G401 (cell line): ENCODE data around the gene KRT75. TPM values are rescaled to one million over a fixed set of nuclear protein-coding genes. Genes with fewer than 3 reads are reported as not detected.

Experiments used
- DNase-seq: peaks from one replicate; pipeline ENCODE4 v3.0.0-alpha.2; 2015; ENCODE audit warnings: low spot score
- in situ Hi-C: cut with HindIII; loops from 2 replicates; pipeline ENCODE4 v1.10.0; 2016; ENCODE audit warnings: low sequenced_read_pairs, mixed read lengths
- total RNA-seq: library from RNA; depleted of rRNA; stranded (reverse); fragments of >200 nt; shearing (Covaris generic); gene quantifications from 2 replicates; pipeline ENCODE4 v1.2.3, GENCODE V29; 2014

The KRT75 gene
- total RNA-seq, 1 experiment from 2014 or later = 0.20 TPM

GRCh38 chr12:52399756-52400155 is 34.4 kb downstream of the KRT75 start:
- no peak for DNase-seq
- in situ Hi-C loops = no loop called here

GRCh38 chr12:52398176-52398575 is 36.0 kb downstream of the KRT75 start:
- in situ Hi-C loops = no loop called here
- no peak for DNase-seq

DNA sequence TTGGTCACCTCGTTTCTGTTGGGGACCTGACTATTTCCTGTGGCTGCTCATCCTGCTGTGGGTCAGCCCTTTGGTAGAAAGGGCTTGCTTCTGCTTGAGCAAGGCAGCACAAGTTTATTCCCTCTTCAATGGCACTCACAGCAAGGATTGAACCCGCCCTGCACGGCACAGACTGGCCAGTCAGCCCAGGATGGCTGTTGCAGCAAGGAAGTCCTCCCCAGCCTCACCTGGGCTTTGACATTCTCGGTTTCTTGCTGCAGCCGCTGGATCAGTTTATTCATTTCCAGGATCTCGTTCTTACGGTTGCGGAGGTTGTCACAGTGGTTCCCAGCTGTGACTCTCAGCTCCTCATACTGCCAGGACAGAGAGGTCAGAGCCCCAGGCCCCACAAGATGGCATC is 37.5 kb downstream of the KRT75 start:
- in situ Hi-C loops = no loop called here
- no peak for DNase-seq

DNA sequence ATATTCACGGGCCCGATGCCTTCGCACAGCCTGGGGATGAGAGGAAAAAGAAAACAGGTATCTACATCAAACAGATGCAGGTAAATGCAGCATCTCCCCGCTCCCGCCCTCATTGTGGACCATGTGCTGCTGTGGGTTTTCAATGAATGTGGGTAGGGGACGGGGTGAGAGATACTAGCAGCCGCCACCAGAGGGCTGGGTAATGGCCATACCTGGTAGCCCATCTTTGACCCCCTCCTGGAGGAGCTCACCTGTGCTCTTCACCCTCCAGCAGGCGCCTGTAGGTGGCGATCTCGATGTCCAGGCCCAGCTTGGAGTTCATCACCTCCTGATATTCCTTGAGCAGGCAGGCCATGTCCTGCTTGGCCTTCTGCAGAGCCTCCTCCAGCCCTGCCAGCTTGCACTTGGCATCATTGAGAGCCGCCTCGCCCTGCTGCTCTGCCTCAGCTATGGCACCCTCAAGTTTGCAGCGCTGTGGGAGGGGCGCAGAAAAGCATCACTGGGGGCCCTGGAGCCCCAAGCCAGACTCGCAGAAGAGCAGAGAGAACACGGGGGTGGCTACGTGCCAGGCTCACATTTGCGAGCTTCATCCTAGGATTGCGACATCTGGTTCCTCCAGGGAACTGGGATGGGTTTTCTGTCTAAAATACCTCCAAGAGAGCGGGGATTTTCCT is 38.3 kb downstream of the KRT75 start:
- DNase-seq = no peak
- in situ Hi-C loops = no loop called here

GRCh38 chr12:52394836-52395405 is 39.2 kb downstream of the KRT75 start:
- DNase-seq = no peak
- in situ Hi-C loops = no loop called here

DNA sequence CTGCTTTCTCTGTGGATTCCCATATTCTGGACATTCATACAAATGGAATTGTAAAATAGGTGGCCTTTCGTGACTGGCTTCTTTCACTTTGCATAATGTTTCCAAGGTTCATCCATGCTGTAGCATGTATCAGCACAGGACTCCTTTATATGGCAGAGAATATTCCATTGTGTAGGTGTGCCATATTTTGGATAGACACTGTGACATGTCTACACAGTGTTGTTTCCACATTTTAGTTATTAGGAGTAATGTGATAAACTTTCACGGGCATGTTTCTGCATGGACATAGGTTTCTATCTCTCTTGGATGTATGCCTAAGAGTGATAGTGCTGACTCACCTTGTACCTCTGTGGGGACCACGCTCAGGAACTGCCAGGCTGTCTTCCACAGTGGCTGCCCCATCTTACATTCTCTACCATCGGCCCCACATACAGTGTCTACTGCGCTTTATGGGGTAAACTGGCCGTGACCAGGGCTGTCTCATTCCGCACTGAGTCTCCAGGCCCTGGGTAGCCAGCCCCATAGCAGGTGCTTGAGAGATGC is 41.6 kb downstream of the KRT75 start:
- in situ Hi-C loops = no loop called here

DNA sequence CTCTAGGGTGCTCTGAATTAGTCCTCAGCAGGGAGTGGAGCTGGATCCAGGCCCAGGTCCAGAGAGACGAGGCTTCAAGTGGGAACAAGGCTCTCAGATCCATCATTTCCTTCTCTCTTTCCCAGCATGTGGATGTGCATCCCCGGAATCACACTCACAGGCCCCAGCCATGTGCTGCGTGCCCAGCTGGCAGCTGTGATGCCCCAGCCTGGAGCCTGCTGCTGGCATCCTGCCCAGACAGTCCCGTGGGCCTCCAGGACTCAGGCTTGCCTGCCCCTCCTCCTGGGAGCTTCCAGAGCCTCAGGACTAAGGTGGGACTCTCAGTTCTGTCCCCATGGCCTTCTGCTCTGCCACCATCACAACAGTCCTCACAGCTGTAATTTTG is 42.6 kb downstream of the KRT75 start:
- in situ Hi-C loops = no loop called here
- no peak for DNase-seq

More for the DNA sequence above, 41.6 kb downstream of the KRT75 start:
- DNase-seq = no peak

DNA sequence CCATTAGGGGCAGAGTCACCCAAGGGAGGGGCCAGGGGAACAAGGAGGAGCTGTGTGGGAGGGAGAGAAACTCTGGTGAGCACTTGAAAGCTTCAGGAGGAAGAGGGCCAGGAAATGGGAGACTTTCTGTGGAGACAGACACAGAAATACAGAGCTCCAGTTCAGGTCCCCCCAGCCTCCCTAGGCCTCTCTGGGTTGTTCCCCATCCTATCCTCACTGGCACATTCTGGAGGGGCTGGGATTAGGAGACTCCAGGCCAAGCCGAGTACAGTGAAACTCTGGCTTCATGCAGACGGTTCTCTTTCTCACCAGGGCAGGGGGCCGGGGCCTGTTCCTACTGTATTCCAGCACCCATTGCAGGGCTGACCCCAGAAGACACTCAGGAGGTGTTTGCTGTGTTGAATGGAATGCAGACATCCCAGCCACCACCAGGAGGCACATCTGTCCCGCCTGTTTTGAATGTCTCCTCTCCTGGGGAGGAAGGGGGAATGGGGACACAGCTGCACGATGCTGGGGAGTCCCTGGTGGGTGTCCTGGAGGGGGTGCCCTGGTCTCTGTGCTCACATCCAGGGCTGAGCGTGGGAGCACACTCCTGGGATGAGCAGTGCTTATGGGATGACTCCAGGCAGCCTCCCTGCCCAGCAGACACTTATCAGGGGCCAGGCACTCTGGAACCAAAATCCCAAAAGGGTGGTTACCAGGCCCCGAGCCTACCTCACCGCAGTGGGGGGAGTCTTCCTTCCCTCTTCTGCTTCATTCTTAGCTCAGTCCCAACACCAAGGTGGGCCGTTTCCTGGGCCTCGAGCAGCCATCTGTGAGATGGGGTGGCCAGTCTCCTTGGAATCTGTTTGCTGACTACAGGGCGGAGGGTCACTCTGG is 43.2 kb downstream of the KRT75 start:
- in situ Hi-C loops = no loop called here
- no peak for DNase-seq

DNA sequence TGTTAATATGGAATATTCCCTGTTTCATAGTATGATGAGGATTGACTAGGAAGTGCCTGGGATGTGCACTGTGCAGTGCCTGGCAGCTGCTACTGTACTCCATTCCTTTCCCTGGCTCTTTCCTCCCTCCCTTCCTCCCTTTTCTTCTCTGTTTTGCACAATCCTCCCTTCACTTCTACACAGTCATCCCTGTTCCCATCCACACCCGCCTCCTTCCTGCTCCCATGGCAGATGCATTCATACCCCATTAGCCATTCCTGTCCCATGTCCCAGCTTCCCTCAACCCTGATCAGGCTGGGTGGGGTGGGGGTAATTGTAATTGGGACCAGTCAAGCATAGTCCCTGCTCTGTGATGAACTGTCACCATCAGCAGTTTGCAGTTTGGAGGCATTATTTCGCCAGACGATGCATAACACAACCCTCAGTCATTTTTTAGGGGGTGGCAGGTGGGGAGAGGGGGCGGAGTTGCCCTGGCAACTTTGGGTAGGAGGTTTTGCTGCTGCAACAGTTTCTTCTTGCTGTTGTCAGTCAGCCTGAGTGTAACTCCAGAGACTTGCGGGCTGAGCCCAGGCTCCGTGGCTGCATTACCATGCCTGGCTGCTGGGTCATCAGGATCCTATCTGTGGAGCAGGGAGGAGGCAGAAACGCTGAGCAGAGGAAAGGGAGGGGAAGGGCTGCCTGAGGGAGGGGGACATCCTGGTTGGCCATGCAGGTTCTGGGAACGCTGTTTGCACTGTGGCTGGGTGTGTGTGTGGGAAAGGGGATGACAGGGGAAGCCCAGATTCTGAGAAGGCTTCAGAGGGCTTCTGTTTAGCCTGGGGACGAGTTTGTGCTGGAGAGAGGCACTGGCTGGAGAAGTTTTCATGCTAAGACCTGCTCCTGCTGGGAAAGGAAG is 44.6 kb downstream of the KRT75 start:
- in situ Hi-C loops = no loop called here
- DNase-seq = no peak

- in situ Hi-C loops = no loop called here
- no peak for DNase-seq
These were observed 46.3 kb downstream of the KRT75 start for GRCh38 chr12:52387859-52388258.

- in situ Hi-C loops = no loop called here
- no peak for DNase-seq
These were observed 48.9 kb downstream of the KRT75 start, which contains the start of gene KRT84 for GRCh38 chr12:52385226-52385702. KRT84 (minus strand) TSS chr12:52385652; CDS start chr12:52385585, 67 bp downstream.

DNA sequence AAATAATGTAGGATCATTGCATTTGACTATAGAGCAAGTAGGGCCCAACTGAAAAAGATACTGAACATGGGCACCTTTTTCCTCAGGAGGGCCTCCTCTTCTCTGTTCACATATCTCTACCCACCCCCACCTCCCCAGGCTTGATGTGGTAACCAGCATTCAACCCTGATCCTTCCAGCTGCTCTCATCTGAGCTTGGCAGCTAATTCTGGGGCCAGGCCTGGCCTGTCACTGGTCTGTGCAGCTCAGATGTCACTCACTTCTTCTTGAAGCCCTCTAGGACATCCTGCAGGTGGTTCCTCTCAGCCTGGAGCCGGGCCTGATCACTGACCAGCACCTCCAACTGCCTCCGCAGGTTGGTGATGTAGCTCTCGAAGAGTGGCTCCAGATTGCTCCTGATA is 50.8 kb downstream of the KRT75 start:
- in situ Hi-C loops = no loop called here
- no peak for DNase-seq

- no peak for DNase-seq
- in situ Hi-C loops = no loop called here
These were observed 51.3 kb downstream of the KRT75 start for GRCh38 chr12:52382854-52383253.

- in situ Hi-C loops = no loop called here
These were observed 53.0 kb downstream of the KRT75 start for GRCh38 chr12:52381206-52381605.

DNA sequence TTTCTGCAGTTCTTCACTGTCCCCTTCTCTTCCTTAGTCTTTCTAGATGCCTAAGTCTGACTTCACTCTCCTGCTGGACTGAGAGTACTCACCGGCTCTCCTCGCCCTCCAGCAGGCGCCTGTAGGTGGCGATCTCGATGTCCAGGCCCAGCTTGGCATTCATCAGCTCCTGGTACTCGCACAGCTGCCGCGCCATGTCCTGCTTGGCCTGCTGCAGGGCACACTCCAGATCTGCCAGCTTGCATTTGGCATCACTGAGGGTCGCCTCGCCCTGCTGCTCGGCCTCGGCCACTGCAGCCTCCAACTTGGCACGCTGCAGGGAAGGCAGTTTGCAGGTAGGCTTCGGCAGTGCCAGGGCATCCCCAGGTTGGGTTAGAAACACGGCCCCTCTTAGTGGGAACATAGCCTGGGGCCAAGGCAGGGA is 53.9 kb downstream of the KRT75 start:
- DNase-seq = peak; percentile 43
- in situ Hi-C loops = no loop called here

More at GRCh38 chr12:52381206-52381605, 53.0 kb downstream of the KRT75 start:
- no peak for DNase-seq

DNA sequence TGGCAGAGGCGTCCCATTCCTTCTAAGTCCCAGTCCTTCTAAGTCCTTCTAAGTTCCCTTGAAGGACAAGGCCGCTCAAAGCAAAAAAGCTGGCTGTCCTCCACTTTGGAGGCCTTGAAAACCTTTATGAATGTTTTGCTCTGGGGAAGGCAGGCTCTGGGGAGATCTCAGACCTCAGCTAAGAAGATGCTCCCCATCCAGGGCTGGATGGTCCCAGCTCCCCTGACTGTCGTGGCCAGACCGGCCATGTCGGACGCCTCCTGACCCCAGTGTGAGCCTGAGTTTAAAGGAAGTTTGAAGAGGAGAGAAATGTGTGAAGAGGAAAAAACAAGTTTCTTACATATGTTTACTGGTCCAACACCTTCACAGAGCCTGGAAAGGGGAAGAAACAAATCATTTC is 54.6 kb downstream of the KRT75 start:
- no peak for DNase-seq
- in situ Hi-C loops = no loop called here

- DNase-seq = no peak
- in situ Hi-C loops = no loop called here
These were observed 56.1 kb downstream of the KRT75 start for GRCh38 chr12:52378091-52378490.

- in situ Hi-C loops = no loop called here
- no peak for DNase-seq
These were observed 56.9 kb downstream of the KRT75 start for GRCh38 chr12:52377266-52377665.
